Pancreas (tissue), 10 donors: ENCODE data around the gene EZH2. TPM values are rescaled to one million over a fixed set of nuclear protein-coding genes. Genes with fewer than 3 reads are reported as not detected.

Source experiments
- ATAC-seq, 4 donors: fragments of 200-7000 bp; cut with Tn5 transposase; one replicate each; pipeline versions ENCODE4 v1.8.0 to v1.9.1; 2020; ENCODE audit warnings: mild to moderate bottlenecking in 4 of 4, moderate library complexity in 4 of 4
- DNase-seq, 6 donors: peaks; one replicate each; pipeline ENCODE4 v3.0.0-alpha.2; 2020
- FAIRE-seq: peaks from 2 replicates; lab custom pipeline; 2012; peaks lifted over from hg19 to GRCh38; lab: Jason Lieb, UNC
- H3K27ac ChIP-seq, 4 donors: fragments of 200-600 bp; sonication (generic); 1 replicate in 3 of 4; 2 replicates in 1 of 4; pipeline versions ENCODE4 v1.5.0 to v1.8.0; 2020
- H3K27me3 ChIP-seq, 4 donors: fragments of 200-600 bp; one replicate each; pipeline ENCODE4 v1.8.0; 2021
- H3K36me3 ChIP-seq, 3 donors: fragments of 200-600 bp; sonication (generic) in 1 of 3; one replicate each; pipeline versions ENCODE4 v1.5.0 to v1.8.0; 2020 to 2021
- H3K4me1 ChIP-seq, 3 donors: fragments of 200-600 bp; one replicate each; pipeline ENCODE4 v1.8.0; 2021
- H3K4me3 ChIP-seq, 4 donors: fragments of 200-600 bp; sonication (generic) in 2 of 4; one replicate each; pipeline versions ENCODE4 v1.5.0 to v1.8.0; 2020 to 2021
- H3K9me3 ChIP-seq, 4 donors: fragments of 200-600 bp; one replicate each; pipeline ENCODE4 v1.8.0; 2021
- CTCF ChIP-seq, 4 donors: fragments of 200-600 bp; sonication (generic) in 3 of 4; IDR thresholded peaks; one replicate each; pipeline versions ENCODE4 v1.5.0 to v1.8.0; 2021; ENCODE audit warnings: antibody characterized with exemption in 4 of 4
- WGBS, 2 donors: extraction: QIAGEN DNeasy Blood & Tissue Kit; methylation state at CpG; one replicate each; pipeline ENCODE4 v1.1.7; 2013; 5-methylcytosine and 5-hydroxymethylcytosine counted together
- intact Hi-C, 3 donors: fragments of 100-400 bp; cut with DNase I; formaldehyde crosslinking; loops; one replicate each; pipeline versions ENCODE4 v1.11.1 to v1.14.2; 2022
- polyA plus RNA-seq, 2 donors: library from polyadenylated mRNA; stranded (reverse); fragments of 200-250 nt; gene quantifications; one replicate each; pipeline ENCODE4 v1.2.3, GENCODE V29; 2013
- total RNA-seq, 6 donors: library from RNA; stranded (reverse); fragmentation: NEBNext Ultra II Directional in 4 of 6; extraction: Animal tissue kit (Norgen Biotek cat#: 25700) in 4 of 6; gene quantifications; one replicate each; pipeline versions ENCODE4 v1.2.1 to v1.2.4, GENCODE V29; 2021 to 2023
- donor health status: healthy with polysubstance abuse.
- donor health status: DM: no; HTN: no; CAD: no; lungs with moderate emphysema.
- donor health status: DM: no; HTN: no; CAD: no.
- donor health status: control.
- donor health status: control.
- donor health status: Bipolar disorder and iron deficiency.
- donor health status: DM: yes; HTN: yes; CAD: no.
- donor health status: DM: no; HTN: no; CAD: no.
- donor health status: DM: no; HTN: no; CAD: no.
- donor health status: DM: yes; HTN: yes; CAD: no.

The EZH2 gene
- total and polyA plus RNA-seq, 8 donors: 2.4 to 4.3 (median 3.2) TPM

DNA sequence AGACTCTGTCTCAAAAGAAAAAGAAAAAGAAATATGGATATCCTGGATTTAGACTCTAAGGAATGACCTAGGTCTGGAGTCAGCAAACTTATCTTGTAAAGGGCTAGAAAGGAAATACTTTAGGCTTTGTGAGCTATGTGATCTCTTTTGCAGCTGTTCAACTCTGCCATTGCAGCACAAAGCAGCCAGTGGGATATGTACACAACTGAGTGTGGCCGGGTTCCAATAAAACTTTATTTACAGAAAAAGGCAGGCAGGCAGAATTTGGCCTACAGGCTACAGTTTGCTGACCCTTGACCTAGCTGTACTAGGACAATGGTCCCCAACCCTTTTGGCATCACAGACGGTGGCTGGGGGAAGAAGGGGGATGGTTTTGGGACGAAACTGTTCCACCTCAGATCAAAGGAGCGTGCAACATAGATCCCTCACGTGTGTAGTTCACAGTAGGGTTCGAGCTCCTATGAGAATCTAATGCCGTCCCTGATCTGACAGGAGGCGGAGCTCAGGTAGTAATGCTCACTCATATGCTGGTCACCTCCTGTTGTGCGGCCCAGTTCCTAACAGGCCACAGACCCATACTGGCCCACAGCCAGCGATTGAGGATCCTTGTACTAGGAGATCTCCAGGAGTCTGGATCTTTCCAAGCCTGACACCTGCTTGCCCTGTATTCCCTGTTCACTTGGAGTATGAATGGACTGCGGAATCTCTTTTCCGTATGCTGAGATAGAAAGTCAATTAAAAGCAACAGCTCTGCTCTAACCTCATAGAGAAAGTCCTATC lies 122.4 kb downstream of the EZH2 start:
- no peak overlapping the region for H3K27ac ChIP-seq
- ATAC-seq (no peak), DNase-seq (no peak), FAIRE-seq (no peak)
- WGBS, 2 donors: 96% methylated on average over 12 of the region's 12 CpGs
- TF ChIP-seq CTCF (IDR thresholded peaks at IDR 0.05): no peak
- intact Hi-C loops: no loop called here
- no peaks in the 10 kb centered on the region for H3K4me1 ChIP-seq
- no peaks in the 10 kb centered on the region for H3K27me3 ChIP-seq
- peaks cover 0 to 4% (median 0%) of the 10 kb centered on the region in 3 donors for H3K36me3 ChIP-seq
- no peak overlapping the region for H3K4me3 ChIP-seq
- H3K9me3 ChIP-seq: no peaks in the 10 kb centered on the region

Other genes starting within 250 kb of the EZH2 start
- gene CUL1, start 185.4 kb downstream of the EZH2 start, total RNA-seq: 10 to 100 TPM; 10.8 to 19.2 (median 12.9) TPM
- gene CUL1, start 185.4 kb downstream of the EZH2 start, polyA plus RNA-seq: 10 to 100 TPM in 1 of 2 donors, 1 to 10 TPM in 1; 8.9 to 17.5 TPM
- gene PDIA4, start 144.2 kb upstream of the EZH2 start, total RNA-seq: 100 to 1,000 TPM in 2 of 6 donors, 10 to 100 TPM in 4; 54.2 to 185 (median 86.7) TPM
- 10 to 100 TPM; 35.6 to 52.1 TPM for gene PDIA4, start 144.2 kb upstream of the EZH2 start, polyA plus RNA-seq
- gene ZNF786, start 206.4 kb upstream of the EZH2 start, total RNA-seq: 1 to 10 TPM; 1.8 to 4.4 (median 2.5) TPM
- 1 to 10 TPM; 3.3 to 3.7 TPM for gene ZNF786, start 206.4 kb upstream of the EZH2 start, polyA plus RNA-seq
- 1 to 10 TPM in 2 of 6 donors, under 1 TPM in 4; 0.52 to 1.4 (median 0.95) TPM for gene ZNF425, start 242.0 kb upstream of the EZH2 start, total RNA-seq
- 1 to 10 TPM; 1.1 to 1.5 TPM for gene ZNF425, start 242.0 kb upstream of the EZH2 start, polyA plus RNA-seq